Ovary (tissue), 3 donors: ENCODE measurements around the gene EIF2B5.

Source experiments
- CTCF ChIP-seq, 3 donors: fragments of 450-650 bp in 2 of 3; fragments of 200-600 bp in 1 of 3; IDR thresholded peaks; one replicate each; pipeline versions ENCODE4 v1.5.1 to v1.8.0; 2016 to 2022; ENCODE audit warnings: antibody characterized with exemption in 3 of 3, mild to moderate bottlenecking in 1 of 3
- EP300 ChIP-seq: sonication (generic); formaldehyde crosslinking; IDR thresholded peaks from one replicate; pipeline ENCODE4 v1.6.1; 2017; ENCODE audit warnings: antibody characterized with exemption
- POLR2A ChIP-seq: fragments of 450-650 bp; IDR thresholded peaks from one replicate; pipeline ENCODE4 v1.6.1; 2017; ENCODE audit warnings: antibody characterized with exemption, mild to moderate bottlenecking, moderate library complexity
- donor health status: DM: no; HTN: no; CAD: no.

DNA sequence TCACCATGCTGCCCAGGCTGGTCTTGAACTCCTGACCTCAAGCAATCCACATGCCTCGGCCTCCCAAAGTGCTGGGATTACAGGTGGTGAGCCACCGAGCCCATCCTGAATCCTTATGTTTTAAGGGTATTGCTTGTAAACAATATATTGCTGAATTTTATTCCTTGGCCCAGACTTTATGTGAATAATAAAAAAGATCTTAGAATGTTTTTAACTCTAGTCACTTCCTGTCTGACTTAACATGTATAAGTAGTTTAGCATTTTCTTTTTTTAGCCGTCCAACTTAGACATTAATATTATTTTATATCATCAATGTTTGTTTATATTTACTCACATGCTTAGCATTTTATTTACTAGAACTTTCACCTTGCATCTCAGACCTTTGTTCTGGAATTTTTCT is 9.2 kb upstream of the EIF2B5 start:
- no peak for TF ChIP-seq CTCF (IDR thresholded peaks at IDR 0.05)
- no peak for TF ChIP-seq EP300
- no peak for TF ChIP-seq POLR2A
